HG03575 (cell line): ENCODE results near the gene AQP6.

Experiments
- ATAC-seq: cut with Tn5 transposase; IDR thresholded peaks from one replicate; pipeline ENCODE4 v1.9.1; 2021; ENCODE audit not compliant: unreplicated experiment, insufficient number of reproducible peaks, low FRiP score; ENCODE audit errors: extremely low read depth

Gene AQP6

GRCh38 chr12:49967042-49967776 lies 5.5 kb upstream of the AQP6 start:
- ATAC-seq: no peak

GRCh38 chr12:49967777-49968250 lies 4.9 kb upstream of the AQP6 start:
- ATAC-seq: no peak

GRCh38 chr12:49968471-49968870 lies 4.3 kb upstream of the AQP6 start:
- ATAC-seq: no peak

- ATAC-seq: no peak
These were observed 3.7 kb upstream of the AQP6 start for GRCh38 chr12:49969027-49969426.

- ATAC-seq: no peak
These were observed 2.9 kb upstream of the AQP6 start for GRCh38 chr12:49969651-49970429.

- no peak for ATAC-seq
These were observed 2.1 kb upstream of the AQP6 start for GRCh38 chr12:49970658-49971057.

- ATAC-seq: no peak
These were observed 1.6 kb upstream of the AQP6 start for GRCh38 chr12:49971141-49971540.

- ATAC-seq: no peak
These were observed 618 bp upstream of the AQP6 start for GRCh38 chr12:49972129-49972528.

- no peak for ATAC-seq
These were observed 649 bp downstream of the AQP6 start for GRCh38 chr12:49973361-49973830.

GRCh38 chr12:49974231-49974675 lies 1.5 kb downstream of the AQP6 start:
- ATAC-seq: no peak

GRCh38 chr12:49974677-49975317 lies 2.0 kb downstream of the AQP6 start:
- ATAC-seq: no peak

- ATAC-seq: no peak
These were observed 2.6 kb downstream of the AQP6 start for GRCh38 chr12:49975318-49975761.

GRCh38 chr12:49976557-49976956 lies 3.8 kb downstream of the AQP6 start:
- ATAC-seq: no peak

- no peak for ATAC-seq
These were observed 5.4 kb downstream of the AQP6 start for GRCh38 chr12:49978125-49978524.

GRCh38 chr12:49979016-49979586 lies 6.4 kb downstream of the AQP6 start:
- no peak for ATAC-seq

GRCh38 chr12:49979791-49980190 lies 7.0 kb downstream of the AQP6 start:
- ATAC-seq: no peak

- ATAC-seq: no peak
These were observed 8.0 kb downstream of the AQP6 start for GRCh38 chr12:49980501-49981349.

- ATAC-seq: no peak
These were observed 9.7 kb downstream of the AQP6 start for GRCh38 chr12:49982246-49983087.
